ENCODE results near the gene TMEM178B. TPM values are rescaled to one million over a fixed set of nuclear protein-coding genes. Genes with fewer than 3 reads are reported as not detected.

The TMEM178B gene
- total and polyA plus RNA-seq, 9 of the 15 experiments (the other 6 are each of a cell fraction or from before 2014, with no cell fraction given) = under 0.01 to 0.03 (median 0.01) TPM; not detected in 5

- FAIRE-seq (no peak), ATAC-seq (no peak), DNase-seq (ENCODE audit: extremely low read depth in 1 of 4, low spot score in 3 of 4) (no peak)
- Histone ChIP-seq H3K36me3 (ENCODE audit: control insufficient read depth, insufficient read depth, low read length) (no peaks in the 10 kb centered on the region), H3K9me3 (replicated peaks; ENCODE audit: control insufficient read depth, insufficient read depth, low read depth, low read length) (no peaks in the 10 kb centered on the region), H3K27me3 (ENCODE audit: control insufficient read depth in 2 of 2, insufficient read depth in 2 of 2, low read length in 2 of 2) (peaks cover 15 to 20% of the 10 kb centered on the region in 2 experiments), H3K79me2 (ENCODE audit: control insufficient read depth, insufficient read depth, low read length) (no peaks in the 10 kb centered on the region), H3K27ac (ENCODE audit: extremely low read depth, low read depth, low read length) (no peak overlapping the region), H3K9ac (ENCODE audit: insufficient read depth in 1 of 2, low read depth in 2 of 2, low read length in 2 of 2) (no peak overlapping the region), H4K20me1 (replicated peaks; ENCODE audit: control insufficient read depth, insufficient read depth, low read length) (no peaks in the 10 kb centered on the region), H3K4me3 (no peak overlapping the region), H3K9me1 (ENCODE audit: control insufficient read depth, insufficient read depth, low read length) (no peaks in the 10 kb centered on the region), H2AFZ (ENCODE audit: low read depth, low read length) (no peak overlapping the region), H3K4me1 (replicated peaks in 1 of 2; ENCODE audit: control insufficient read depth in 2 of 2, insufficient read depth in 2 of 2, low read length in 2 of 2) (no peaks in the 10 kb centered on the region), H3K4me2 (ENCODE audit: insufficient read depth, low read length) (no peak overlapping the region)
- WGBS (ENCODE audit: insufficient coverage, low coverage, missing lambda C conversion rate) = 0% methylated on average over 3 of the region's 3 CpGs
- ChIA-PET POLR2A (interaction anchor here (0.8 kb wide), 1 partner anchor 22 kb away, joined by 3 read pairs; no protein-coding TSS in a partner anchor), CTCF (ENCODE audit: low intra/inter-chr PET ratio) (no interaction called here)
- intact Hi-C loops (cut with micrococcal nuclease) = no loop called here
- TF ChIP-seq JUNB (CRISPR knock-in tag; conservative IDR thresholded peaks at IDR 0.05) = no peak
- peak; percentile 74 for TF ChIP-seq ZNF316 (IDR thresholded peaks at IDR 0.05)
- no peak for TF ChIP-seq CEBPG (CRISPR knock-in tag; IDR thresholded peaks at IDR 0.05)
- 0 out of 4 replicates have a peak, but pooled peaks of 1 of the 2 experiments have one; percentile 4 for TF ChIP-seq CEBPG (tag; conservative IDR thresholded peaks at IDR 0.05 in 1 of 2, IDR thresholded peaks at IDR 0.05 in 1 of 2)
- peak; percentile 56; the same call in 1 of the 2 replicates for TF ChIP-seq C11orf30 (IDR thresholded peaks at IDR 0.05; ENCODE audit: low read depth)
- no peak for TF ChIP-seq BCOR (IDR thresholded peaks at IDR 0.05)
- TF ChIP-seq ZKSCAN1 (IDR thresholded peaks at IDR 0.05; ENCODE audit: low read depth, low read length) = no peak
- no peak for TF ChIP-seq SIN3A (IDR thresholded peaks at IDR 0.05; ENCODE audit: borderline replicate concordance in 2 of 2, control insufficient read depth in 1 of 2, low read depth in 2 of 2, low read length in 2 of 2)
- no peak for TF ChIP-seq ZBTB1 (CRISPR knock-in tag; IDR thresholded peaks at IDR 0.05; ENCODE audit: borderline replicate concordance, low read depth)
- no peak for TF ChIP-seq TEAD4 (IDR thresholded peaks at IDR 0.05; ENCODE audit: low read length)
- no peak for TF ChIP-seq TEAD4 (CRISPR knock-in tag; IDR thresholded peaks at IDR 0.05; ENCODE audit: borderline replicate concordance)
- no TSS peak for BruUV-seq (replicated peaks)
- in situ Hi-C loops (cut with MboI) = loop anchor here (25.0 kb wide), 1 partner anchor 716 kb away; no protein-coding TSS in a partner anchor
Observed at GRCh38 chr7:141528399-141528798, 454.5 kb downstream of the TMEM178B start.

Small RNAs within 50 kb of the gene (small RNA-seq; reads per million reads assigned to genes)
- not detected for gene AC006362.1
- not detected for gene RNU4-74P

Other genes starting within 250 kb of the TMEM178B start
- 16.4 and 17.4 TPM in 2 replicates for gene BRAF, start 149.1 kb upstream of the TMEM178B start, total RNA-seq (2014; rRNA removed)
- 38.3 and 42.7 TPM in 2 replicates for gene BRAF, start 149.1 kb upstream of the TMEM178B start, total RNA-seq (2014; rRNA removed; fragmentation: Illumina TruSeq; extraction: Trizol)
- 32.5 and 37.8 TPM in 2 replicates for gene BRAF, start 149.1 kb upstream of the TMEM178B start, total RNA-seq (2015; rRNA removed; fragmentation: Illumina TruSeq; extraction: Trizol)
- gene BRAF, start 149.1 kb upstream of the TMEM178B start, total RNA-seq (2021) = 33.4 and 34.1 TPM in 2 replicates
- 37.2 and 38.5 TPM in 2 replicates for gene BRAF, start 149.1 kb upstream of the TMEM178B start, polyA plus RNA-seq (2011; rRNA removed)
- 21.9 and 24.1 TPM in 2 replicates for gene BRAF, start 149.1 kb upstream of the TMEM178B start, polyA plus RNA-seq (2014; fragmentation: Illumina TruSeq; extraction: Trizol)
- gene BRAF, start 149.1 kb upstream of the TMEM178B start, polyA plus RNA-seq (2014; fragmentation: Nextera tagmentation; extraction: Ambion mirVana) = 1 to 10 TPM; 3.6 to 6.6 TPM
- 14.0 and 15.1 TPM in 2 replicates for gene BRAF, start 149.1 kb upstream of the TMEM178B start, polyA plus RNA-seq (2014; rRNA removed)
- 70.3 and 81.1 TPM in 2 replicates for gene MRPS33, start 59.1 kb upstream of the TMEM178B start, total RNA-seq (2014; rRNA removed)
- gene MRPS33, start 59.1 kb upstream of the TMEM178B start, total RNA-seq (2014; rRNA removed; fragmentation: Illumina TruSeq; extraction: Trizol) = 205 and 227 TPM in 2 replicates
- gene MRPS33, start 59.1 kb upstream of the TMEM178B start, total RNA-seq (2015; rRNA removed; fragmentation: Illumina TruSeq; extraction: Trizol) = 122 and 132 TPM in 2 replicates
- 106 and 109 TPM in 2 replicates for gene MRPS33, start 59.1 kb upstream of the TMEM178B start, total RNA-seq (2021)
- gene MRPS33, start 59.1 kb upstream of the TMEM178B start, polyA plus RNA-seq (2011; rRNA removed) = 170 and 187 TPM in 2 replicates
- gene MRPS33, start 59.1 kb upstream of the TMEM178B start, polyA plus RNA-seq (2014; fragmentation: Illumina TruSeq; extraction: Trizol) = 149 and 204 TPM in 2 replicates
- gene MRPS33, start 59.1 kb upstream of the TMEM178B start, polyA plus RNA-seq (2014; fragmentation: Nextera tagmentation; extraction: Ambion mirVana) = 100 to 1,000 TPM; 395 to 442 TPM
- 109 and 123 TPM in 2 replicates for gene MRPS33, start 59.1 kb upstream of the TMEM178B start, polyA plus RNA-seq (2014; rRNA removed)